Mesodermal cell (in vitro differentiated cells): ENCODE data around the gene B4GALNT2.

ENCODE experiments used
- H3K27ac ChIP-seq: 2 replicates; pipeline ENCODE4 v1.7.0; 2013; ENCODE audit warnings: mild to moderate bottlenecking, low read depth, low read length, moderate library complexity; ENCODE audit not compliant: severe bottlenecking
- H3K36me3 ChIP-seq: 2 replicates; pipeline ENCODE4 v1.7.1; 2013; ENCODE audit warnings: mild to moderate bottlenecking, low read length, moderate library complexity; ENCODE audit not compliant: control insufficient read depth, insufficient read depth
- H3K4me1 ChIP-seq: one replicate; pipeline ENCODE4 v1.7.1; 2013; ENCODE audit warnings: mild to moderate bottlenecking, low read length; ENCODE audit not compliant: insufficient read depth, control insufficient read depth, poor library complexity, severe bottlenecking
- H3K4me3 ChIP-seq: 2 replicates; pipeline ENCODE4 v1.7.0; 2013; ENCODE audit warnings: low read length, control low read depth, mild to moderate bottlenecking; ENCODE audit not compliant: insufficient read depth, poor library complexity, severe bottlenecking; ENCODE audit errors: extremely low read depth
- H3K9me3 ChIP-seq: 2 replicates; pipeline ENCODE4 v1.7.1; 2013; ENCODE audit warnings: mild to moderate bottlenecking, low read length, moderate library complexity; ENCODE audit not compliant: control insufficient read depth
- WGBS, 2 experiments: methylation state at CpG; one replicate each; pipeline ENCODE4 v1.1.5; 2013; ENCODE audit warnings: missing lambda C conversion rate in 2 of 2; ENCODE audit not compliant: insufficient coverage in 2 of 2; 5-methylcytosine and 5-hydroxymethylcytosine counted together

The B4GALNT2 gene

DNA sequence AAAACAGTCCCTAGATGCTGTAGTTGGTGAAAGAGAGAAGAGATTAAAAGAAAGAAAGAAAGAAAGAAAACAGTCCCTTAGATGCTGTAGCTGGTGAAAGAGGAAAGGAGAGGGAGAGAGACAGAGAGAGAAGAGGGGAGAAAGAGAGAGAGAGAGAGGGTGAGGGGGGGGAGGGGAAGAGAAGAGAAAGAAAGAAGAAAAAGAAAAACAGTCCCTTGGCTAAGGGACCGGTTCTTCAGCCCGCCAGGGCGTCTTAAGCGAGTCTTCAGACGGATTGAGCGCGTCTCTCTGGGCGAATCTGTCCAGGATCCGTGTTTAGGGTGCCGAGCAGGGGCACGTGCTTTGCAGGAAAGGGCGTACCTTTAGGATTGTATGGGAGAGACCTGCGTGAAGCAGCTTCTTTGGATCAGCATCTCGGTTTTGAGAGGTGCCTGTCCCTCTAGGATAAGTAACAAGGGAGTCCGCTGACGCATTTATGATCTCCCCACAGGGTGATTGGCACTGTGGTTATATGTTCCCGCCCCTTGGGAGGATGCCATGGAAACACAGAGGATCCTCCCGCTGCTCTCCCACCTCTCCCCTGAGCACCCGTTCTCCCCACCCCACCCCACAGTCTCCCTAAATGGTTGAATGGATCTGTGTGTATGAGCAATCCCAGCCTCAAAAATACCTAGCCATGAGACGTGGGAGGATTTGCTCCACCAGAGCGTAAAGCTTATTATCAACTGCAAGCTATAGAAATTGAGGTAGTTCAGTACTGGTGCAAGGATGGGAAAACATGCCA lies 61.1 kb downstream of the B4GALNT2 start:
- H3K9me3 ChIP-seq: no peaks in the 10 kb centered on the region
- no peaks in the 10 kb centered on the region for H3K36me3 ChIP-seq
- peak overlapping the region; percentile 80 for H3K4me3 ChIP-seq
- 21 to 22% methylated on average over 16 to 17 of the region's 21 CpGs for WGBS, 2 experiments
- peak overlapping the region; percentile 95 for H3K27ac ChIP-seq
- H3K4me1 ChIP-seq: no peaks in the 10 kb centered on the region

DNA sequence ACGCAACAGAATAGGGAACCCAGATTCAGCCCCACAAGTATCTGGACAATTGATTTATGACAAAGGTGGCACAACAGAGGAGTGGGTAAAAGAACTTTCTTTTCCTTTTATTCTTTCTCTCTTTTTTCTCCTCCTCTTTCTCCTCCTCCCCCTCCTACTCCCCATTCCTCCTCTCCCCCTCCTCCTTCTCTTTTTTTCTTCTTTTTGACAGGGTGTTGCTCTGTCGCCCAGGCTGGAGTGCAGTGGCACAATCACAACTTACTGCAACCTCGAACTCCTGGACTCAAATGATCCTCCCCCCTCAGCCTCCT lies 61.7 kb downstream of the B4GALNT2 start:
- H3K36me3 ChIP-seq: no peaks in the 10 kb centered on the region
- 76 to 82% methylated on average over 2 to 3 of the region's 3 CpGs for WGBS, 2 experiments
- H3K27ac ChIP-seq: no peak overlapping the region
- no peaks in the 10 kb centered on the region for H3K9me3 ChIP-seq
- no peaks in the 10 kb centered on the region for H3K4me1 ChIP-seq
- no peak overlapping the region for H3K4me3 ChIP-seq

DNA sequence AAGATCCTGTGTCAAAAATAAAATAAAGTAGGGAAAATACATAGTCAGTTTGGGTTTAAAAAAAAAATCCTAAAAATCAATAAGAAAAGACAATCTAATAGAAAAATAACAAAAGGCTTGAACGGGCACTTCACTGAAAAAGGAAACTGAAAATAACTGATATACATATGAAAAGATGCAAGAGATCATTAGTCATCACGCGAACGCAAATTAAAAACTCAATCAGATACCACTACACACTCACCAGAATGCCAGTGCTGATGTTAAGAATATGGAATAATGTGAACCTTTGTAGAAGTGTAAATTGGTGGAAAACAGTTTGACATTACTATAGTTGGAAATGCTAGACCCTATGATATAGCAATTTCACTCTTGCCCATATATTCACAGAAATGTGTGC lies 63.2 kb downstream of the B4GALNT2 start:
- Histone ChIP-seq H3K4me1 (peaks cover 5% of the 10 kb centered on the region), H3K36me3 (no peaks in the 10 kb centered on the region), H3K4me3 (no peak overlapping the region), H3K9me3 (no peaks in the 10 kb centered on the region), H3K27ac (no peak overlapping the region)
- WGBS, 2 experiments: no CpG with 5 or more reads among the region's 4 CpGs

DNA sequence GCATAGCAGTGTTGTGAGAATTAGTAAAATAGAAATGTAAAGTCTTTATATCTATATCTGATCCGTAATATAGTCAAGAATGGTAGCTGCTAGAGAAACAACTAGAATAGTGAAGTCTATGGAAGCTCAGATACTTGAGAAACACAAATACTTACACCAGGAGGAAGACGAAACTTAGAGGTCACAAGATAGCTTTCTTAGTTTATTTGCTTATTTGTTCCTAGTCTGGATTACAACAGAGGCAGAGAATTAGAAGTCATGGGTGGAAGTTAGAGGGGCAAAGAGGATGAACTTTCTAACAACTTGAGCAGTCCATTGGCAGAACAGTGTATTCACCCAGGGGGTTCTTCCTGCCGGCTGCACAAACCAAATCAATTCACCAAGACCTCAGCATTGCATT lies 64.0 kb downstream of the B4GALNT2 start:
- Histone ChIP-seq H3K4me1 (peaks cover 7% of the 10 kb centered on the region), H3K27ac (no peak overlapping the region), H3K4me3 (no peak overlapping the region), H3K36me3 (no peaks in the 10 kb centered on the region), H3K9me3 (no peaks in the 10 kb centered on the region)
- 83 to 100% methylated on average over 1 of the region's 3 CpGs for WGBS, 2 experiments

DNA sequence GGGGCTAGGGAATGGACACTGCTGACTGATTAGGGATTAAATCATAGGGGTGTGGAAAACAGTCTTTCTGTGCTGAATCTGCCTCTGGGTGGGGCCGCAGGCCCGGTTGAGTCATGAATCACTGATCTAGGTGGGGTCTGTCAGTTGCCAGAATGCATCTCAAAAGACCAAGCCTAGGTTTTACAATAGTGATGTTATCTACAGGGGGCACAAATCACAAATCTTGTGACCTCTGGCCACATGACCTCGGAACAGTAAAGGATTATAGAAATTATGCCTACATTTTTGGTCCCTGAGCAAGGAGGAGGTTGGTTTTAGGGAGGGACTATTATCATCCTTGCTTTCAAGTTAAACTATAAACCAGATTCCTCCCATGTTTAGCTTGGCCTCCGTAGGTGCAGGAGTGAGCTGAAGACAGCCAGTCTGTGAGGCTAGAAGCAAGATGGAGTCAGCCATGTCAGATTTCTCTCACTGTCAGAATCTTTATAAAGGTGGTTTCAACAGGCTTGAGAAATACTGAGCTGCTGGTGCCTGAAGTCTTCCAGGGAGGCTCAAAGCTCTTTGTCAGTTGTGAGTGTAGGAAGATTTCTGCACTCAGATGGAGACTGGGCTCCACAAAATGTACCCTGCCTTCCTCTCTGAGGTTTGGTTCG lies 64.9 kb downstream of the B4GALNT2 start:
- WGBS, 2 experiments: 66 to 100% methylated on average over 1 to 4 of the region's 5 CpGs
- Histone ChIP-seq H3K27ac (no peak overlapping the region), H3K4me1 (peaks cover 14% of the 10 kb centered on the region), H3K4me3 (no peak overlapping the region), H3K36me3 (no peaks in the 10 kb centered on the region), H3K9me3 (no peaks in the 10 kb centered on the region)

DNA sequence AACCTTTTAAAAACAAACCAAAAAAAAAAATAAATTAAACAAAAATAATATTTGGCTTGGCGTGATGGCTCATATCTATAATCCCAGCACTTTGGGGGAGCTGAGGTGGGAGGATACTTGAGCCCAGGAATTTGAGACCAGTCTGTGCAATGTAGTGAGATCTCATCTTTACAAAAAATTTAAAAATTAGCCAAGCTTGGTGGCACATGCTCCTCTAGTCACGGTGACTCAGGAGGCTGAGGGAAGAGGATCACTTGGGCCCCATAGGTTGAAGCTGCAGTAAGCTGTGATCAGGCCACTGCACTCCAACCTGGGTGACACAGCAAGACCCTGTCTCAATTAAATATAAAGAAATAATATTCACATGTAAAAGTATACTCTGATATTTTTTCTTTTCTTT lies 65.6 kb downstream of the B4GALNT2 start:
- WGBS, 2 experiments: 75 to 80% methylated on average over 1 to 2 of the region's 2 CpGs
- H3K4me1 ChIP-seq: peaks cover 14% of the 10 kb centered on the region
- H3K27ac ChIP-seq: no peak overlapping the region
- H3K36me3 ChIP-seq: no peaks in the 10 kb centered on the region
- H3K9me3 ChIP-seq: no peaks in the 10 kb centered on the region
- no peak overlapping the region for H3K4me3 ChIP-seq

DNA sequence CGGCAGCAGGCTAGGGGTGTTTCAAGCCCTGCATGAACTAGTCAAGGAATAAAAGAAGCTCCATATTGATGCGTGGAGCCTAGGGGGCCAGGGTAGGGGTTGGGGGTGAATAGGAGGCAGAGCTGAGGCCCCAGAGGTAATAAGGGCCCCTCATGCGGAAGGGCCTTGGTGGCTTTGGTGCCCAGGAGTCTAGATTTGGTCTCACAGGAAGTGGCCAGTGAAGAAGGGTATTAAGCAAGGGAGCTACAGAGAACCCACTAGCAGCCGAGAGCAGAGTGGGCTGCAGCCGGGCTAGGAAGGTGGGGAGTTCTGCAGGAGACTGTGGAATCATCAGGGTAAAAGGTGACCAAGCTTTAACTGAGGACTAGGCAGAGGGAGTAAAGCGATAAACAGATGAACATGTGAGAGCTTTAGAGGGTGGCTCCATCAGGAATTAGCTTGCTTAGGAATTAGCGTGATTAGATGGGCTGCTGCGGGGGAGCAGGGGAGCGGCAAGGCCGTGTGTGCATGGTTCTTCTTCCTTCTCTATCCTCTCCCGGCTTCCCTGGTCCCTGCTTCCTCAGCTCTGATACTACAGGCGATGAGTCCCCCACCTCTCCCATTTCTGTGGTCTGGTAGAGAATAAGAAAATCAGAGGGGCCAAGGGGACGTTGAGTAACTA lies 68.0 kb downstream of the B4GALNT2 start:
- 94 to 95% methylated on average over 7 to 12 of the region's 13 CpGs for WGBS, 2 experiments
- Histone ChIP-seq H3K4me3 (no peak overlapping the region), H3K36me3 (no peaks in the 10 kb centered on the region), H3K27ac (no peak overlapping the region), H3K4me1 (peaks cover 14% of the 10 kb centered on the region), H3K9me3 (no peaks in the 10 kb centered on the region)

DNA sequence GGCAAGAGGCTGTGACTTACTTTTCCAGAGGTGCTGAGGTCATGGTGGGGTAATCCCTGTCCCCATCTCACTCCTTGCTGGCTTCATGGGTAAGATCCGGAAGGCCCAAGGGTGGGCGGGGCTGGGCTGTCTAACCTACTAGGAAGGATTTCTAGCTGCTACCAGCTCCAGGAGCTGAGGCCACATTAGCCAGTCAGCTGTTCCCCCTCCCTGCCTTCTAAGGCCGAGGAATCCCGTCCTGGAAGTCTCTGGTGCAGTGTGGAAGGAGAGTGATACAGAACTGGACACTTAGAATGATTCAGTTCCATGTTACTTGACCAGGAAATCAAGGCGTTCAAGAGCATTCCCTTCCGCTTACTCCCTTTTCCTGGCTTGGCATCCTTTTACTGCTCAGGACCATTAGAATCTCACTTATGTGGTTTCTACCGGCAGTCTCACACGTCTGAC lies 68.9 kb downstream of the B4GALNT2 start:
- no peaks in the 10 kb centered on the region for H3K9me3 ChIP-seq
- peaks cover 14% of the 10 kb centered on the region for H3K4me1 ChIP-seq
- no peak overlapping the region for H3K27ac ChIP-seq
- no peak overlapping the region for H3K4me3 ChIP-seq
- no peaks in the 10 kb centered on the region for H3K36me3 ChIP-seq
- WGBS, 2 experiments: 92 to 94% methylated on average over 4 of the region's 8 CpGs

DNA sequence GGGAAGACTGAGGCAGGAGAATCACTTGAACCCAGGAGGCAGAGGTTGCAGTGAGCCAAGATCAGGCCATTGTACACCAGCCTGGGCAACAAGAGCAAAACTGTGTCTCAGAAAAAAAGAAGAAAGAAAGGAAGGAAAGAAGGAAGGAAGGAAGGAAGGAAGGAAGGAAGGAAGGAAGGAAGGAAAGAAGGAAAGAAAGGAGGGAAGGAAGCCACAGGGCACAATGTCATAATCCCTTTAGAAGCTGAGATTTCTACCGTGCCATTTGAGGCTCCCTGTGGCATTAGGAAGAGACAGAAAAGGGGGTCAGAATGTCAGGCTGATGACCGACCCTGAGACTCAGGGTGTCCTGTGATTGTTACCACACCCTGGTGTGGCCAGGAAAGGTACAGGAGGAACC lies 71.2 kb downstream of the B4GALNT2 start:
- Histone ChIP-seq H3K4me1 (peaks cover 19% of the 10 kb centered on the region), H3K36me3 (no peaks in the 10 kb centered on the region), H3K9me3 (no peaks in the 10 kb centered on the region), H3K27ac (no peak overlapping the region), H3K4me3 (no peak overlapping the region)
- WGBS, 2 experiments: 86 to 95% methylated on average over 2 of the region's 2 CpGs

DNA sequence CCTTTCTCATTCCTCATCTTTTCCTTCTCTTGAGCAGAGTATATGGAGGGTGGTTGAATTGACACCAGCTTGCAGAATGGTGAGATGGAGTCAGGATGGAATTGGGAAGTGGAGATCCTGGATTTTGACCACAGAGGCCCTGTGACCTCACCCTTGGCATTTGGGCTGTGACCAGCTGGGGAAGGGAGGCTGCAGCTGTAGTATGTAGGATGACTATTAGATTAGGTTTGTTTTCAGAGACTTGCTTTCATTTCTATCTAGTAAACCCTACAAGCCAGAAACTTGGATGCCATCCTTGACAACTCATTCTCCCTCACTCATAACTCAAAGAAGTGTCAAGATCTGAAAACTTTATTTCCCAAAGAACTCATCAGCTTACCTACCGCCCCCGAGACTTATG lies 71.9 kb downstream of the B4GALNT2 start:
- Histone ChIP-seq H3K4me1 (peaks cover 25% of the 10 kb centered on the region), H3K4me3 (no peak overlapping the region), H3K9me3 (no peaks in the 10 kb centered on the region), H3K36me3 (no peaks in the 10 kb centered on the region), H3K27ac (no peak overlapping the region)
- 83 to 89% methylated on average over 1 to 2 of the region's 2 CpGs for WGBS, 2 experiments
